Amniotic epithelial cell (primary cell): ENCODE data around the gene B3GALT6.

Experiments used
- DNase-seq: peaks from one replicate; pipeline ENCODE4 v3.0.0-alpha.2; 2010; ENCODE audit warnings: low read depth

Gene B3GALT6

GRCh38 chr1:1215881-1216605 is 16.0 kb upstream of the B3GALT6 start:
- no peak for DNase-seq

DNA sequence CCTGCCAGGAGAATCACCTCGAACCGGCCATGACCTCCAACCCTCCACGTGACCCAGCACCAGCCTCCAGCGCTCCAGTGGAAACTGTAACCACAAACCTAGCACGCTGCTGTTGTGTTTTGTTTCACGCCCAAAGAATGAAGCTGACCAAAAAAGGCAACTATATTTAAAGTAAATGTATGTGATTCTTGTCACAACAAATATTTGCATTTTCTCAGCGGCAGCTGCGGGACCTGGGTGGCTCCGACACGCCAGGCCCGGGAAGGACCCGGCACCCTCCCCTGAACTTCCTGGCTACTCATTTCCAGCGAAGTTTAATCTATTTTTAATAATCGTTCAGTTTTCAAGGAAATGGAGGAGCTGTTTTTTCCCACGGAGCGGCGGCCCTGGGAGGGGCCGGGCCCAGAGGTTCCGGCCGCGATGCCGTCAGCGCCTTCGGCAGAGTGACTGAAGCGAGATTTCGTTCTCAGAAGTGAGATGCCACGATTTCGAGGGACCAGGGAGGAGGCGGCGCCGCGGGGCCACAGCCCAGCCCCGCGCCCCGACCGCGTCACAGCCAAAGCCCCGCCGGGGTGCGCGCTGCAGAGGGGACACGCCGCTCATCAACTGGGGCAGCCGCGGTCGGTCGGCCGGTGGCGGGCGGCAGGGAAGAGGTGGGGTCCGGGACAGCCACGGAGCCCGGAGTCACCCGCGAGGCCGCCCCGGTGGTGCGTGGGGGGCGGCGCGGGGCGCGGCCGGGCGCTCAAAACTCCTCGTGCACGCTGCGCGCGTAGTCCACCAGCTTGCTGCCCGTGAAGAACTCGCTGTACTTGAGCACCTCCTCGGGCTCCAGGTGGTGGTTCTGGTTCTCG is 15.0 kb upstream of the B3GALT6 start:
- DNase-seq = no peak

GRCh38 chr1:1217621-1218523 is 14.2 kb upstream of the B3GALT6 start:
- DNase-seq = peak; percentile 49

GRCh38 chr1:1218524-1219200 is 13.4 kb upstream of the B3GALT6 start:
- no peak for DNase-seq

- DNase-seq = no peak
Observed at GRCh38 chr1:1219341-1219740, 12.7 kb upstream of the B3GALT6 start.

DNA sequence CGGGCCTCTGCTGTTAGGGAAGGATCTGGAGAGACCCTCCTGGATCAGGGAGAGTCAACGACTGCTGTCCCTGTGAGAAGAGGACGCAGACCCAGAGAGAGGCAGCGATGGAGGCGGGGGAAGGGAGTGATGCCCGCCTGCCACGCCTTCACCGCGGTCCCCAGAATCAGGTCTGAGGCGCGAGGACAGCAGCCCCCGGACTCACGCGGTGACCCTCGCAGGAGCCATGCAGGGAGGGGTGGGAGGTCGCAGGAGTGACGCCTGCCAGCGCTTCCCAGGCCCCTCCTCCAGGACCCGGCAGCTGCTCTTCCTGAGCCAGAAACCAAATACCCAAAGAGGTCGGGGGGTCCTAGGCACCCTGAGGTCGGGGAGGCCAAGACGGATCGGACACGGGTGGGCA is 11.8 kb upstream of the B3GALT6 start:
- no peak for DNase-seq

DNA sequence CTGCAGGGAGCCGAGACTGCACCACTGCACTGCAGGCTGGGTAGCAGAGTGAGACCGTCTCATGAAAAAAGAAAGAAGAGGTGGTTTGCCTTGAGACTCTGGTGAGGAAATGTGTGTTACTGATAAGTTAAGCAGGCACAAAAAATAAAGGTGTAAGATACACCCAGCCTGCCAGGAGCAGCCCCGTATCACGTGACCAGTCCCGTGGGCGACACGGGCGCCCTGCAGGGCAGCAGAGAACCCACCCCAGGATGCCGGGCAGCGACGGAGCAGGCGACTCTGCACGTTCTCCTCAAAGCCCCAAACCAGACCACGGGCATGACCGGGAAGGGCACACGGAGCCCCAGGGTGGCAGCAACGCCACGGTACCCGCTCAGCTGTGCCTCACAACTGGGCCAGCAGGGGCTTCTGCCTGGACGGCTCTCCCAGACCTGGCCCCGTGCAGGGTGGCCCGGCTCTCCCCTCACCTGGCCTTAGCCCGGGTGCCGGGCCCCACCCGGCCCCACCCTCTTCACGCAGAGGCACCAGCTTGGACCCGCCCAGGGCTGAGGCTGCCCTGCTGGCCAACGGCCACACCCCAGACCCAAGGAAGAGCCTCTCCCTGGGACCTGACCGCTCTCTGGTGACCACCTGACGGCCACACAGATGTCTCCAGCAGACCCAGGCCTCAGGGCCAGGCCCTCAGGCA is 10.0 kb upstream of the B3GALT6 start:
- no peak for DNase-seq

- DNase-seq = no peak
Observed at GRCh38 chr1:1222575-1223225, 9.3 kb upstream of the B3GALT6 start.

GRCh38 chr1:1223321-1223720 is 8.7 kb upstream of the B3GALT6 start:
- no peak for DNase-seq

DNA sequence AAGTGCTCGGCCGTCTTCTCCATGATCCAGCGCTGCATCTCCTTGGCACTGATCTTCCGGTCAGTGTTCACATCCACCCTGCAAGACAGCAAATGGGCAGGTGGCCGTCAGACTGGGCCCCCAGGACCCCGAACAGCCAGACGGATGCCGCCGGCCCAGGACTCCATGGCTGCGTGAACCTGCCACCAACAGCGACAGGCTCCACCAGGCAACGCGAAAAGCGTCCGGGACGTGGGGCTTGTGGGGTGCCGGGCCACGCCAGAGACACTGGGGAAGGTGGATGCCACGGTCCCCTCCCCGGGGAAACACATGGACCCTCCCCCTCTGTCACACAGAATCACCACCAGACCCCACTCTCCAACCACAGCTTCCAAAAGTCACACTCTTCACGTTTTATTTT is 8.1 kb upstream of the B3GALT6 start:
- no peak for DNase-seq

GRCh38 chr1:1225238-1225845 is 6.7 kb upstream of the B3GALT6 start:
- DNase-seq = no peak

DNA sequence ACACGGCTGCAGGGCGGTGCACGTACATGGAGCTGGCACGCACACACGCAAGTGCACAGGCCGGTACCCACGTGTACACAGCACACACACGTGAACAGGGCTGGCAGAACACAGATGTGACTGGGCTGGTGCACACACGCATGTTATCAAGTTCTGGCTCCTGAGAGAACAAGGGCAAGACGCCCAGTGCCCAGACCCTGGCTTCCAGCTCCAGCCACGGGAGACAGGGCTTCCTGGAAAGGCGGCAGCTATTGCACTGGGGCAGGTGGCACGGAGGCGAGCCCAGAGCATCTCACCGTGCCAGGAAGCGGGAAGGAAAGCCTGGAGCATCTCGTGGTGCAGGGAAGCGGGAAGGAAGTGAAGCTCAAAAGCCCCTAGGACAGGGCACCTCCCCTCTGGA is 6.1 kb upstream of the B3GALT6 start:
- DNase-seq = no peak

DNA sequence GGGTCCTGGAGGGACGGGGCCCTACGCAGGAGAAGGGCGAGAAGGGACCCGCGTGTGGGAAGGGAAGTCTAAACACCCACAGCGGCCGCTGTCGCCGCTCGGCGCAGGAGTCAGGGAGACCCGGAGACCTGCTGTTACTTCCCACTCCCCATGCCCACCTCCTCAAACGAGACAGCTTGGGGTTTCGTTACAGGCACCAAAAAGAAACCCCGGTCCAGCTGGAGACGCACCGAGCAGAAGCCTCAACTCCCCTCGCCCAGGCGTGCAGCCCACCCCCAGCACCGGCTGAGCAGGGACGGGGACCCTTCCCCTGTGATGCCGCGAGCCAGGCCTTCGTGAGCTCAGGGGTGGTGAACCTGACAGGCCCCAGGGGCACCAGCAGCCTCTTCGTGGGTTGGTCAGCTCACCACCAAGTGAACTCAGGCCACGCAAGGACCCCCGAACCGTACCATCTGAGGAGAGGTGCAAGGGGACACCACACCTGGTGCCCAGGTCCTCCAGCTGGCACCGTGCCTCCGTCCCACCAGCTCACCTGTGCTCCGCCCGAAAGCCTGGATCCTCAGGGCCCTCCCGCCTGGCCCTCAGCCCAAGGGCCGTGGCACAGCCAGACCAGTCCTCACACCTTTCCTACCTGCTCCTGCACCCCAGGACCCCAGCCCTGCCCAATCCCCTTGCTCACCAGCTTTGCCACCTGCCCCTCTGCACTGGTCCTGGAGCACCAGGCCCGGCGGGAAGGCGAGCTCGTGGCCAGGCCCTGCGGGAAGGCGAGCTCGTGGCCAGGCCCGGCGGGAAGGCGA is 5.3 kb upstream of the B3GALT6 start:
- DNase-seq = no peak

GRCh38 chr1:1227386-1227785 is 4.7 kb upstream of the B3GALT6 start:
- DNase-seq = no peak

- no peak for DNase-seq
Observed at GRCh38 chr1:1228187-1228586, 3.9 kb upstream of the B3GALT6 start.

- DNase-seq = no peak
Observed at GRCh38 chr1:1228596-1229321, 3.3 kb upstream of the B3GALT6 start.

DNA sequence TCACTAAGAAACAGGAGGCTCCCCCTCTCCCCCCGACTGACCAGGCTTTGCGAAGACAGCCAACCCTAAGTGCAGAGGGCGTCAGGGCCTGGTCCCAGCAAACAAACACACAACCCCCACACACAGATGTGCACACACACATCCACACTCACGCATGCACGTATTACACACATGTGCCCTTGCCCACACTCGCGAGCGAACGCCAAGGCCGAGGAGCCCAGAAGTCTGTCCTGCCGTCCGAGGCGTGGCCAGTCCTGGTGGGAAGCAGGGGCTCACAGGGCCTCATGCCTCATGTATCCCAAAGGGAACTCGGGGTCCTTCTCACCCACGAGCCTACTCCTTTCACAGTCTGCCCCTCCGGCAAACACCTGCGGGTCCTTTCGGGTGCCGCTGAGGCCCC is 2.3 kb upstream of the B3GALT6 start:
- no peak for DNase-seq

GRCh38 chr1:1230656-1231399 is 1.2 kb upstream of the B3GALT6 start:
- peak; percentile 66 for DNase-seq
